ENCODE measurements around the gene SLC11A2. TPM values are rescaled to one million over a fixed set of nuclear protein-coding genes. Genes with fewer than 3 reads are reported as not detected.

SLC11A2 gene
- total and polyA plus RNA-seq, 2 of the 13 experiments (the other 11 are each of a cell fraction or from before 2014, with no cell fraction given), result 71.7 to 77.0 TPM

DNA sequence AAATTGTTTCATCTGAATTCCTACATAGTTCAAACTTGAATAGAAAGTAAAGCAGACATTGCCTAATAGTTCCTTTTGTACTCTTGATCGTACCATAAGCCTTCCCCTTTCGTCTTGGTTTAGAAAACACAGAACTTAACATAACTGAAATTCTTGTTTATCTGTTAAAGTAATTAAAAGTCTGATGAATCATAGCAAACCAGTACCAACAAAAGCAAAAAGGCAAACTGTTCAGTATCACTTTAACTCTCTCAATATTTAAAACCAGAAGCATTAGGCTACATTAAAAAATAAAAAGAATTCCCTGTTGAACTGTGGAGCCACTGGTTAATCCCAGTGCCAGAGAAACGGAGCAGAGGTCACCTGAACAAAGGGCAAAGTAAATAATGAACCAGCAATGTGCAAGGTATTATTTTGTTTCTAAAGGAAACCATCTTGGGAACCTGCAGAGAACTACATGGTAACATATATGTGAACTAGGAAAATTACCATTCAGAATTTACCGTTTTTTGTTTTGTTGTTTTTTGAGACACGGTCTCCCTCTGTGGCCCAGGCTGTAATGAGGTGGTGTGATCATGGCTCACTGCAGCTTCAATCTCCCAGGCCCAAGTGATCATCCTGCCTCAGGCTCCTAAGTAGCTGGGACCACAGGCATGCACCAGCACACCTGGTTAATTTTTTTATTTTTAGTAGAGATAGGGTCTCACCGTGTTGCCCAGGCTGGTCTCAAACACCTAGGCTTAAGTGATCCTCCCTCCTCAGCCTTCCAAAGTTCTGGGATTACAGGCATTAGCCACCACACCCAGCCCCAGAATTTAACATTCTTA, 91.0 kb downstream of the SLC11A2 start (continued):
- TF ChIP-seq, protein P1, sequence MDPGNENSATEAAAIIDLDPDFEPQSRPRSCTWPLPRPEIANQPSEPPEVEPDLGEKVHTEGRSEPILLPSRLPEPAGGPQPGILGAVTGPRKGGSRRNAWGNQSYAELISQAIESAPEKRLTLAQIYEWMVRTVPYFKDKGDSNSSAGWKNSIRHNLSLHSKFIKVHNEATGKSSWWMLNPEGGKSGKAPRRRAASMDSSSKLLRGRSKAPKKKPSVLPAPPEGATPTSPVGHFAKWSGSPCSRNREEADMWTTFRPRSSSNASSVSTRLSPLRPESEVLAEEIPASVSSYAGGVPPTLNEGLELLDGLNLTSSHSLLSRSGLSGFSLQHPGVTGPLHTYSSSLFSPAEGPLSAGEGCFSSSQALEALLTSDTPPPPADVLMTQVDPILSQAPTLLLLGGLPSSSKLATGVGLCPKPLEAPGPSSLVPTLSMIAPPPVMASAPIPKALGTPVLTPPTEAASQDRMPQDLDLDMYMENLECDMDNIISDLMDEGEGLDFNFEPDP (CRISPR knock-in tag; conservative IDR thresholded peaks at IDR 0.05), result no peak
- TF ChIP-seq PITX1 (CRISPR knock-in tag; IDR thresholded peaks at IDR 0.05) (peak; percentile 89), CBX1 (IDR thresholded peaks at IDR 0.05; ENCODE audit: low read depth) (no peak), FOXJ3 (CRISPR knock-in tag; IDR thresholded peaks at IDR 0.05; ENCODE audit: borderline replicate concordance) (0 out of 2 replicates have a peak, but pooled peaks have one; percentile 35), MED8 (CRISPR knock-in tag; IDR thresholded peaks at IDR 0.05; ENCODE audit: insufficient replicate concordance) (no peak), SNAI1 (CRISPR knock-in tag; IDR thresholded peaks at IDR 0.05; ENCODE audit: borderline replicate concordance) (no peak), SP5 (CRISPR knock-in tag; IDR thresholded peaks at IDR 0.05; ENCODE audit: borderline replicate concordance, low read depth) (no peak), ESRRA (CRISPR knock-in tag; IDR thresholded peaks at IDR 0.05; ENCODE audit: low read depth) (0 out of 2 replicates have a peak, but pooled peaks have one; percentile 8), SMYD3 (CRISPR knock-in tag; IDR thresholded peaks at IDR 0.05) (no peak), ZMYM4 (CRISPR knock-in tag; IDR thresholded peaks at IDR 0.05) (no peak), ZMYM2 (CRISPR knock-in tag; IDR thresholded peaks at IDR 0.05) (no peak), ZNF737 (CRISPR knock-in tag; IDR thresholded peaks at IDR 0.05; ENCODE audit: borderline replicate concordance) (no peak), JARID2 (CRISPR knock-in tag; IDR thresholded peaks at IDR 0.05; ENCODE audit: insufficient replicate concordance) (no peak), KLF6 (CRISPR knock-in tag; IDR thresholded peaks at IDR 0.05) (no peak), FOSL2 (CRISPR knock-in tag; IDR thresholded peaks at IDR 0.05) (0 out of 2 replicates have a peak, but pooled peaks have one; percentile 28), SNAPC2 (CRISPR knock-in tag; IDR thresholded peaks at IDR 0.05) (no peak), SCMH1 (CRISPR knock-in tag; IDR thresholded peaks at IDR 0.05; ENCODE audit: borderline replicate concordance) (no peak), ZNF777 (CRISPR knock-in tag; IDR thresholded peaks at IDR 0.05) (no peak), CEBPG (CRISPR knock-in tag; IDR thresholded peaks at IDR 0.05) (peak; percentile 36; the same call in 1 of the 2 replicates), KDM6A (CRISPR knock-in tag; IDR thresholded peaks at IDR 0.05; ENCODE audit: low read depth) (peak; percentile 60; the same call in 1 of the 2 replicates)
- TF ChIP-seq, protein P2, sequence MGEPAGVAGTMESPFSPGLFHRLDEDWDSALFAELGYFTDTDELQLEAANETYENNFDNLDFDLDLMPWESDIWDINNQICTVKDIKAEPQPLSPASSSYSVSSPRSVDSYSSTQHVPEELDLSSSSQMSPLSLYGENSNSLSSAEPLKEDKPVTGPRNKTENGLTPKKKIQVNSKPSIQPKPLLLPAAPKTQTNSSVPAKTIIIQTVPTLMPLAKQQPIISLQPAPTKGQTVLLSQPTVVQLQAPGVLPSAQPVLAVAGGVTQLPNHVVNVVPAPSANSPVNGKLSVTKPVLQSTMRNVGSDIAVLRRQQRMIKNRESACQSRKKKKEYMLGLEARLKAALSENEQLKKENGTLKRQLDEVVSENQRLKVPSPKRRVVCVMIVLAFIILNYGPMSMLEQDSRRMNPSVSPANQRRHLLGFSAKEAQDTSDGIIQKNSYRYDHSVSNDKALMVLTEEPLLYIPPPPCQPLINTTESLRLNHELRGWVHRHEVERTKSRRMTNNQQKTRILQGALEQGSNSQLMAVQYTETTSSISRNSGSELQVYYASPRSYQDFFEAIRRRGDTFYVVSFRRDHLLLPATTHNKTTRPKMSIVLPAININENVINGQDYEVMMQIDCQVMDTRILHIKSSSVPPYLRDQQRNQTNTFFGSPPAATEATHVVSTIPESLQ (CRISPR knock-in tag; conservative IDR thresholded peaks at IDR 0.05), result no peak
- TF ChIP-seq, protein P3, sequence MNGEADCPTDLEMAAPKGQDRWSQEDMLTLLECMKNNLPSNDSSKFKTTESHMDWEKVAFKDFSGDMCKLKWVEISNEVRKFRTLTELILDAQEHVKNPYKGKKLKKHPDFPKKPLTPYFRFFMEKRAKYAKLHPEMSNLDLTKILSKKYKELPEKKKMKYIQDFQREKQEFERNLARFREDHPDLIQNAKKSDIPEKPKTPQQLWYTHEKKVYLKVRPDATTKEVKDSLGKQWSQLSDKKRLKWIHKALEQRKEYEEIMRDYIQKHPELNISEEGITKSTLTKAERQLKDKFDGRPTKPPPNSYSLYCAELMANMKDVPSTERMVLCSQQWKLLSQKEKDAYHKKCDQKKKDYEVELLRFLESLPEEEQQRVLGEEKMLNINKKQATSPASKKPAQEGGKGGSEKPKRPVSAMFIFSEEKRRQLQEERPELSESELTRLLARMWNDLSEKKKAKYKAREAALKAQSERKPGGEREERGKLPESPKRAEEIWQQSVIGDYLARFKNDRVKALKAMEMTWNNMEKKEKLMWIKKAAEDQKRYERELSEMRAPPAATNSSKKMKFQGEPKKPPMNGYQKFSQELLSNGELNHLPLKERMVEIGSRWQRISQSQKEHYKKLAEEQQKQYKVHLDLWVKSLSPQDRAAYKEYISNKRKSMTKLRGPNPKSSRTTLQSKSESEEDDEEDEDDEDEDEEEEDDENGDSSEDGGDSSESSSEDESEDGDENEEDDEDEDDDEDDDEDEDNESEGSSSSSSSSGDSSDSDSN (CRISPR knock-in tag; IDR thresholded peaks at IDR 0.05), result no peak
- TF ChIP-seq, protein P4, sequence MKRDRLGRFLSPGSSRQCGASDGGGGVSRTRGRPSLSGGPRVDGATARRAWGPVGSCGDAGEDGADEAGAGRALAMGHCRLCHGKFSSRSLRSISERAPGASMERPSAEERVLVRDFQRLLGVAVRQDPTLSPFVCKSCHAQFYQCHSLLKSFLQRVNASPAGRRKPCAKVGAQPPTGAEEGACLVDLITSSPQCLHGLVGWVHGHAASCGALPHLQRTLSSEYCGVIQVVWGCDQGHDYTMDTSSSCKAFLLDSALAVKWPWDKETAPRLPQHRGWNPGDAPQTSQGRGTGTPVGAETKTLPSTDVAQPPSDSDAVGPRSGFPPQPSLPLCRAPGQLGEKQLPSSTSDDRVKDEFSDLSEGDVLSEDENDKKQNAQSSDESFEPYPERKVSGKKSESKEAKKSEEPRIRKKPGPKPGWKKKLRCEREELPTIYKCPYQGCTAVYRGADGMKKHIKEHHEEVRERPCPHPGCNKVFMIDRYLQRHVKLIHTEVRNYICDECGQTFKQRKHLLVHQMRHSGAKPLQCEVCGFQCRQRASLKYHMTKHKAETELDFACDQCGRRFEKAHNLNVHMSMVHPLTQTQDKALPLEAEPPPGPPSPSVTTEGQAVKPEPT (CRISPR knock-in tag; IDR thresholded peaks at IDR 0.05; ENCODE audit: low read depth), result no peak

Measured in HepG2 (cell line).